ENCODE results near the gene RETN. TPM values are rescaled to one million over a fixed set of nuclear protein-coding genes. Genes with fewer than 3 reads are reported as not detected.
A peak's percentile ranks its signal among the peaks of the same experiment; 100 is the strongest.

RETN gene
- total and polyA plus RNA-seq, 5 donors from 2014 or later, result not detected

- Mint-ChIP-seq H3K4me1 (peaks cover 0 to 29% (median 10%) of the 10 kb centered on the region in 4 donors), H3K27ac (peak overlapping the region in 2 of 3 donors; percentile 42 to 69), H3K36me3 (no peaks in the 10 kb centered on the region), H3K4me3 (no peak overlapping the region), H3K27me3 (peaks cover 11% of the 10 kb centered on the region), H3K9me3 (no peaks in the 10 kb centered on the region)
- no peak for DNase-seq
- Histone ChIP-seq H3K27ac (ENCODE audit: insufficient read depth, low read length, poor library complexity, severe bottlenecking) (no peak overlapping the region), H3K4me1 (ENCODE audit: control insufficient read depth, insufficient read depth, low read length, poor library complexity, severe bottlenecking) (no peaks in the 10 kb centered on the region), H3K36me3 (ENCODE audit: control insufficient read depth, insufficient read depth, low read length) (no peaks in the 10 kb centered on the region), H3K9me3 (ENCODE audit: control insufficient read depth in 2 of 2, low read length in 2 of 2) (no peaks in the 10 kb centered on the region), H3K27me3 (ENCODE audit: control insufficient read depth, insufficient read depth, low read length) (no peaks in the 10 kb centered on the region), H3K4me3 (ENCODE audit: low read depth, low read length) (no peak overlapping the region)
- no peak for ATAC-seq (ENCODE audit: low read depth in 2 of 2)
Measured at GRCh38 chr19:7699003-7699402, 30.2 kb downstream of the RETN start.

- peaks cover 0 to 32% (median 11%) of the 10 kb centered on the region in 4 donors for H3K4me1 Mint-ChIP-seq
- H3K4me1 ChIP-seq (ENCODE audit: control insufficient read depth, insufficient read depth, low read length, poor library complexity, severe bottlenecking), result peaks cover 6% of the 10 kb centered on the region
- H3K27ac ChIP-seq (ENCODE audit: insufficient read depth, low read length, poor library complexity, severe bottlenecking), result no peak overlapping the region
- DNase-seq, result no peak
- H3K27ac Mint-ChIP-seq, result peak overlapping the region in 2 of 3 donors; percentile 42 to 69
- H3K27me3 Mint-ChIP-seq, result peaks cover 11% of the 10 kb centered on the region
- H3K4me3 Mint-ChIP-seq, result peak overlapping the region in 1 of 4 donors; percentile 46
- H3K9me3 Mint-ChIP-seq, result no peaks in the 10 kb centered on the region
- ATAC-seq (ENCODE audit: low read depth in 2 of 2), result no peak
- H3K36me3 Mint-ChIP-seq, result no peaks in the 10 kb centered on the region
- H3K36me3 ChIP-seq (ENCODE audit: control insufficient read depth, insufficient read depth, low read length), result no peaks in the 10 kb centered on the region
- H3K9me3 ChIP-seq (ENCODE audit: control insufficient read depth in 2 of 2, low read length in 2 of 2), result no peaks in the 10 kb centered on the region
- no peak overlapping the region for H3K4me3 ChIP-seq (ENCODE audit: low read depth, low read length)
- H3K27me3 ChIP-seq (ENCODE audit: control insufficient read depth, insufficient read depth, low read length), result no peaks in the 10 kb centered on the region
Measured at GRCh38 chr19:7699417-7700401, 30.9 kb downstream of the RETN start.

- H3K27ac ChIP-seq (ENCODE audit: insufficient read depth, low read length, poor library complexity, severe bottlenecking), result no peak overlapping the region
- H3K27me3 ChIP-seq (ENCODE audit: control insufficient read depth, insufficient read depth, low read length), result no peaks in the 10 kb centered on the region
- H3K4me1 ChIP-seq (ENCODE audit: control insufficient read depth, insufficient read depth, low read length, poor library complexity, severe bottlenecking), result peaks cover 21% of the 10 kb centered on the region
- Mint-ChIP-seq H3K27ac (peak overlapping the region in 2 of 3 donors; percentile 57 to 92), H3K9me3 (no peaks in the 10 kb centered on the region), H3K27me3 (peaks cover 11% of the 10 kb centered on the region), H3K4me3 (no peak overlapping the region), H3K4me1 (peaks cover 5 to 47% (median 21%) of the 10 kb centered on the region in 4 donors), H3K36me3 (no peaks in the 10 kb centered on the region)
- ATAC-seq (ENCODE audit: low read depth in 2 of 2) (no peak), DNase-seq (no peak)
- no peaks in the 10 kb centered on the region for H3K9me3 ChIP-seq (ENCODE audit: control insufficient read depth in 2 of 2, low read length in 2 of 2)
- H3K4me3 ChIP-seq (ENCODE audit: low read depth, low read length), result no peak overlapping the region
- no peaks in the 10 kb centered on the region for H3K36me3 ChIP-seq (ENCODE audit: control insufficient read depth, insufficient read depth, low read length)
Measured at GRCh38 chr19:7701049-7701653, 32.3 kb downstream of the RETN start.

GRCh38 chr19:7701654-7702457, 33.0 kb downstream of the RETN start, which contains the start of gene FCER2:
FCER2 (minus strand) TSS chr19:7702131; CDS start chr19:7699760, 2,371 bp downstream.
- ATAC-seq (ENCODE audit: low read depth in 2 of 2) (no peak), DNase-seq (no peak)
- Histone ChIP-seq H3K27ac (ENCODE audit: insufficient read depth, low read length, poor library complexity, severe bottlenecking) (no peak within 1 kb of the TSS), H3K36me3 (ENCODE audit: control insufficient read depth, insufficient read depth, low read length) (no peaks in the 10 kb centered on the region), H3K27me3 (ENCODE audit: control insufficient read depth, insufficient read depth, low read length) (no peaks in the 10 kb centered on the region), H3K4me3 (ENCODE audit: low read depth, low read length) (no peak within 1 kb of the TSS), H3K4me1 (ENCODE audit: control insufficient read depth, insufficient read depth, low read length, poor library complexity, severe bottlenecking) (peaks cover 28% of the 10 kb centered on the region), H3K9me3 (ENCODE audit: control insufficient read depth in 2 of 2, low read length in 2 of 2) (no peaks in the 10 kb centered on the region)
- H3K9me3 Mint-ChIP-seq, result no peaks in the 10 kb centered on the region
- peaks cover 12 to 54% (median 28%) of the 10 kb centered on the region in 4 donors for H3K4me1 Mint-ChIP-seq
- H3K36me3 Mint-ChIP-seq, result no peaks in the 10 kb centered on the region
- peak within 1 kb of the TSS; percentile 57 to 92 (median 76) for H3K27ac Mint-ChIP-seq
- H3K27me3 Mint-ChIP-seq, result peaks cover 11% of the 10 kb centered on the region
- peak within 1 kb of the TSS in 2 of 4 donors; percentile 38 to 53 for H3K4me3 Mint-ChIP-seq

DNA sequence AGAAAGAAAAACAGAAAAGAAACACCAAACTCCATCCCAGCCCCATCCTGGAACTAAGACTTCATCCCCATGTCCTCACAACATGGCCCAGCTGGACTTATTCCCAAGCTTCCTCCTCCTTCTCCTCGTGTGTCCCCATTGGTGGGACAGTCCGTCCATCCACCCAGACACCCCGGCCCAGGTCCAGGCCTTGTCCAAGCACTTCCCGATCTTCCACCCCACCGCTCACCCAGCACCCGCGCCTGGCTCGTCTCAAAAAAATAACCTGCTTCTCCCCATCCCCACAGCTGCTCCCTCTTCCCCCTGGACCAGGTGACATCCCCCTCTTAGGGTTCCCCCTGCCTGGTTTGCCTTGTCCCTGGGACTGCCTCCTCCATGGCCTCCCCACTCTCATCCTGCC, 34.5 kb downstream of the RETN start:
- H3K27ac Mint-ChIP-seq, result peak overlapping the region; percentile 76 to 87 (median 83)
- H3K27me3 ChIP-seq (ENCODE audit: control insufficient read depth, insufficient read depth, low read length), result no peaks in the 10 kb centered on the region
- peaks cover 13 to 65% (median 31%) of the 10 kb centered on the region in 4 donors for H3K4me1 Mint-ChIP-seq
- no peak overlapping the region for H3K27ac ChIP-seq (ENCODE audit: insufficient read depth, low read length, poor library complexity, severe bottlenecking)
- H3K4me1 ChIP-seq (ENCODE audit: control insufficient read depth, insufficient read depth, low read length, poor library complexity, severe bottlenecking), result peaks cover 38% of the 10 kb centered on the region
- H3K4me3 ChIP-seq (ENCODE audit: low read depth, low read length), result no peak overlapping the region
- H3K4me3 Mint-ChIP-seq, result no peak overlapping the region
- H3K9me3 ChIP-seq (ENCODE audit: control insufficient read depth in 2 of 2, low read length in 2 of 2), result no peaks in the 10 kb centered on the region
- ATAC-seq (ENCODE audit: low read depth in 2 of 2) (no peak), DNase-seq (no peak)
- no peaks in the 10 kb centered on the region for H3K36me3 Mint-ChIP-seq
- H3K27me3 Mint-ChIP-seq, result peaks cover 6% of the 10 kb centered on the region
- no peaks in the 10 kb centered on the region for H3K36me3 ChIP-seq (ENCODE audit: control insufficient read depth, insufficient read depth, low read length)
- H3K9me3 Mint-ChIP-seq, result no peaks in the 10 kb centered on the region

DNA sequence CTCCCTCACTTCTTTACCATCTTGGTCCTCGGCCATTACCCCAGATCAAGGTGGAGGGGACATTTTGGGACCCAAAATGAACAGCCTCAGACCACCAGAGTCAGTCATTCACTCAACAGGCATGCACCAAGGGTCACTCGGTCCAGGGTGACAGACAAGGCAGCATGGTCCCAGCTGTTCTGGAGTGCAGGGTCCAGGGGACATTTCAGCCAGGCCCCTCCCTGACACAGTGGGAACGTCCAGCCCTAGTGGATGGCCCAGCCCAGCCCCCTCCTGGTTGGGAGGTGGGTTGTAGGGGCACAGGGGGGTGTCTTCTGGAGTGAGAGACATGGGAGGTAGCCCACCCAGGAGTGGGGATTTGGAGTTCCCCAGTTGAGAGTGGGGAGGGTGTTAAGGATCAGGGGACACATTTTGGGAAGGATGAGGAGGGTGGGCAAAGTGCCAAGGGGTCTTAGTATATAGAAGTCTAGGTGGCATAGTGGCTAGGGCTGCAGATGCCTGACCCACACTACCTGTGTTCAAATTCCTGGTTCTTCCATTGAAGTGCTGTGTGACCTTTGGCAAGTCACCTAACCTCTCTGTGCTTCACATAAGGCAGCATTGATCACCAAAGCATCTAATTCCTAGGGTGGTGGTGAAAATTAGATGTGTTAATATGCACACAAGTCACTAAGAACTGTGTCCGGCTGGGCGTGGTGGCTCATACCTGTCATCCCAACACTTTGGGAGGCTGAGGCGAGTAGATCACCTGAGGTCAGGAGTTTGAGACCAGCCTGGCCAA, 35.6 kb downstream of the RETN start:
- H3K4me3 ChIP-seq (ENCODE audit: low read depth, low read length), result no peak overlapping the region
- no peak overlapping the region for H3K4me3 Mint-ChIP-seq
- no peaks in the 10 kb centered on the region for H3K9me3 ChIP-seq (ENCODE audit: control insufficient read depth in 2 of 2, low read length in 2 of 2)
- no peak for DNase-seq
- H3K27ac ChIP-seq (ENCODE audit: insufficient read depth, low read length, poor library complexity, severe bottlenecking), result no peak overlapping the region
- H3K27ac Mint-ChIP-seq, result peak overlapping the region; percentile 83 to 99 (median 89)
- H3K4me1 Mint-ChIP-seq, result peaks cover 13 to 66% (median 29%) of the 10 kb centered on the region in 4 donors
- no peaks in the 10 kb centered on the region for H3K36me3 ChIP-seq (ENCODE audit: control insufficient read depth, insufficient read depth, low read length)
- peaks cover under 1% of the 10 kb centered on the region for H3K27me3 Mint-ChIP-seq
- H3K4me1 ChIP-seq (ENCODE audit: control insufficient read depth, insufficient read depth, low read length, poor library complexity, severe bottlenecking), result peaks cover 38% of the 10 kb centered on the region
- H3K36me3 Mint-ChIP-seq, result no peaks in the 10 kb centered on the region
- no peaks in the 10 kb centered on the region for H3K27me3 ChIP-seq (ENCODE audit: control insufficient read depth, insufficient read depth, low read length)
- no peaks in the 10 kb centered on the region for H3K9me3 Mint-ChIP-seq
- no peak for ATAC-seq (ENCODE audit: low read depth in 2 of 2)

All from CD4-positive, CD25-positive, alpha-beta regulatory T cell (primary cell).